ENCODE results near the gene ARL5A.
"Not testable (repeated sequence)": the region's sequence is repeated elsewhere in the genome, so short reads cannot be mapped to it uniquely, and the experiment has no call there.

The ARL5A gene

GRCh38 chr2:151828143-151828889, at the start of gene ARL5A:
Gene ARL5A, minus strand, starts transcription at chr2:151828421. Its CDS starts 245 bp downstream, at chr2:151828176.
- peak; percentile 31 to 97 (median 89) for DNase-seq

- DNase-seq: not testable (repeated sequence)
Measured at GRCh38 chr2:151875631-151876030, 47.4 kb upstream of the ARL5A start.

GRCh38 chr2:151872463-151872862, 44.2 kb upstream of the ARL5A start:
- no peak for DNase-seq

- DNase-seq: peak in 22 of 56 donors; percentile 2 to 57 (median 16)
Measured at GRCh38 chr2:151869291-151869690, 41.1 kb upstream of the ARL5A start.

GRCh38 chr2:151862700-151863099, 34.5 kb upstream of the ARL5A start:
- DNase-seq: no peak

GRCh38 chr2:151861174-151861573, 33.0 kb upstream of the ARL5A start:
- DNase-seq: no peak

- DNase-seq: no peak
Measured at GRCh38 chr2:151860613-151861146, 32.5 kb upstream of the ARL5A start.

- no peak for DNase-seq
Measured at GRCh38 chr2:151860210-151860609, 32.0 kb upstream of the ARL5A start.

- no peak for DNase-seq
Measured at GRCh38 chr2:151857650-151858049, 29.4 kb upstream of the ARL5A start.

GRCh38 chr2:151855111-151855510, 26.9 kb upstream of the ARL5A start:
- no peak for DNase-seq

- no peak for DNase-seq
Measured at GRCh38 chr2:151853070-151853758, 25.0 kb upstream of the ARL5A start.

GRCh38 chr2:151852260-151853069, 24.2 kb upstream of the ARL5A start:
- no peak for DNase-seq

GRCh38 chr2:151851761-151852160, 23.5 kb upstream of the ARL5A start:
- DNase-seq: no peak

- no peak for DNase-seq
Measured at GRCh38 chr2:151849413-151850010, 21.3 kb upstream of the ARL5A start.

- no peak for DNase-seq
Measured at GRCh38 chr2:151845884-151846283, 17.7 kb upstream of the ARL5A start.

- no peak for DNase-seq
Measured at GRCh38 chr2:151845481-151845880, 17.3 kb upstream of the ARL5A start.

- no peak for DNase-seq
Measured at GRCh38 chr2:151844211-151844896, 16.1 kb upstream of the ARL5A start.

- no peak for DNase-seq
Measured at GRCh38 chr2:151843691-151844061, 15.5 kb upstream of the ARL5A start.

GRCh38 chr2:151842830-151843690, 14.8 kb upstream of the ARL5A start:
- no peak for DNase-seq

GRCh38 chr2:151841047-151841424, 12.8 kb upstream of the ARL5A start:
- no peak for DNase-seq
